ENCODE data around the gene NUBP1.

NUBP1 gene

GRCh38 chr16:10817514-10817913, 73.9 kb downstream of the NUBP1 start:
- Histone ChIP-seq H3K9ac (ENCODE audit: low read length in 5 of 5) (no peak overlapping the region), H3K27ac (ENCODE audit: low read depth, low read length) (no peak overlapping the region)

GRCh38 chr16:10817963-10818941, 74.6 kb downstream of the NUBP1 start, which contains the start of gene TVP23A:
Gene TVP23A (minus strand): TSS chr16:10818794. CDS start chr16:10818493, 301 bp downstream.
- Histone ChIP-seq H3K4me1 (ENCODE audit: control insufficient read depth in 5 of 5, insufficient read depth in 5 of 5, low read length in 5 of 5) (peaks cover 0 to 4% (median 0%) of the 10 kb centered on the region in 5 donors), H3K27me3 (ENCODE audit: control insufficient read depth in 5 of 5, insufficient read depth in 4 of 5, low read length in 5 of 5) (peaks cover 0 to 8% (median 3%) of the 10 kb centered on the region in 5 donors), H3K9ac (ENCODE audit: low read length in 5 of 5) (no peak within 1 kb of the TSS), H3K36me3 (ENCODE audit: control insufficient read depth in 5 of 5, insufficient read depth in 5 of 5, low read length in 5 of 5) (no peaks in the 10 kb centered on the region), H3K9me3 (ENCODE audit: control insufficient read depth in 5 of 5, low read length in 5 of 5) (no peaks in the 10 kb centered on the region), H3K27ac (ENCODE audit: low read depth, low read length) (no peak within 1 kb of the TSS), H3K4me3 (ENCODE audit: low read depth in 1 of 5, low read length in 5 of 5) (no peak within 1 kb of the TSS)

More at GRCh38 chr16:10817514-10817913, 73.9 kb downstream of the NUBP1 start:
- Histone ChIP-seq H3K27me3 (ENCODE audit: control insufficient read depth in 5 of 5, insufficient read depth in 4 of 5, low read length in 5 of 5) (peaks cover 0 to 8% (median 3%) of the 10 kb centered on the region in 5 donors), H3K4me3 (ENCODE audit: low read depth in 1 of 5, low read length in 5 of 5) (no peak overlapping the region), H3K9me3 (ENCODE audit: control insufficient read depth in 5 of 5, low read length in 5 of 5) (no peaks in the 10 kb centered on the region), H3K36me3 (ENCODE audit: control insufficient read depth in 5 of 5, insufficient read depth in 5 of 5, low read length in 5 of 5) (no peaks in the 10 kb centered on the region), H3K4me1 (ENCODE audit: control insufficient read depth in 5 of 5, insufficient read depth in 5 of 5, low read length in 5 of 5) (peaks cover 0 to 4% (median 0%) of the 10 kb centered on the region in 5 donors)
